ENCODE measurements around the gene NLRP11.

NLRP11 gene

GRCh38 chr19:55866521-55866920 lies 34.7 kb upstream of the NLRP11 start:
- TF ChIP-seq, protein P1, sequence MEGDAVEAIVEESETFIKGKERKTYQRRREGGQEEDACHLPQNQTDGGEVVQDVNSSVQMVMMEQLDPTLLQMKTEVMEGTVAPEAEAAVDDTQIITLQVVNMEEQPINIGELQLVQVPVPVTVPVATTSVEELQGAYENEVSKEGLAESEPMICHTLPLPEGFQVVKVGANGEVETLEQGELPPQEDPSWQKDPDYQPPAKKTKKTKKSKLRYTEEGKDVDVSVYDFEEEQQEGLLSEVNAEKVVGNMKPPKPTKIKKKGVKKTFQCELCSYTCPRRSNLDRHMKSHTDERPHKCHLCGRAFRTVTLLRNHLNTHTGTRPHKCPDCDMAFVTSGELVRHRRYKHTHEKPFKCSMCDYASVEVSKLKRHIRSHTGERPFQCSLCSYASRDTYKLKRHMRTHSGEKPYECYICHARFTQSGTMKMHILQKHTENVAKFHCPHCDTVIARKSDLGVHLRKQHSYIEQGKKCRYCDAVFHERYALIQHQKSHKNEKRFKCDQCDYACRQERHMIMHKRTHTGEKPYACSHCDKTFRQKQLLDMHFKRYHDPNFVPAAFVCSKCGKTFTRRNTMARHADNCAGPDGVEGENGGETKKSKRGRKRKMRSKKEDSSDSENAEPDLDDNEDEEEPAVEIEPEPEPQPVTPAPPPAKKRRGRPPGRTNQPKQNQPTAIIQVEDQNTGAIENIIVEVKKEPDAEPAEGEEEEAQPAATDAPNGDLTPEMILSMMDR (conservative IDR thresholded peaks at IDR 0.05; ENCODE audit: low read depth, low read length) = no peak
- Histone ChIP-seq H3K79me2 (ENCODE audit: insufficient read depth, low read depth) (no peaks in the 10 kb centered on the region), H4K20me1 (ENCODE audit: insufficient read depth) (no peaks in the 10 kb centered on the region), H2AFZ (ENCODE audit: low read depth) (no peak overlapping the region), H3K27me3 (ENCODE audit: insufficient read depth, low read depth) (no peaks in the 10 kb centered on the region), H3K4me2 (no peak overlapping the region), H3K4me3 (IDR thresholded peaks at IDR 0.05; ENCODE audit: insufficient read depth, low read depth, low read length) (no peak overlapping the region), H3K4me1 (ENCODE audit: low read depth, poor library complexity, severe bottlenecking) (no peaks in the 10 kb centered on the region), H3K9ac (no peak overlapping the region), H3K27ac (no peak overlapping the region), H3K36me3 (ENCODE audit: insufficient read depth) (no peaks in the 10 kb centered on the region)

- H3K27ac ChIP-seq = no peak overlapping the region
- H3K79me2 ChIP-seq (ENCODE audit: insufficient read depth, low read depth) = no peaks in the 10 kb centered on the region
- no peaks in the 10 kb centered on the region for H3K4me1 ChIP-seq (ENCODE audit: low read depth, poor library complexity, severe bottlenecking)
- no peaks in the 10 kb centered on the region for H3K36me3 ChIP-seq (ENCODE audit: insufficient read depth)
- no peaks in the 10 kb centered on the region for H4K20me1 ChIP-seq (ENCODE audit: insufficient read depth)
- H3K4me2 ChIP-seq = no peak overlapping the region
- H3K9ac ChIP-seq = no peak overlapping the region
- no peak overlapping the region for H3K4me3 ChIP-seq (IDR thresholded peaks at IDR 0.05; ENCODE audit: insufficient read depth, low read depth, low read length)
- H2AFZ ChIP-seq (ENCODE audit: low read depth) = no peak overlapping the region
- TF ChIP-seq, protein P1 (conservative IDR thresholded peaks at IDR 0.05; ENCODE audit: low read depth, low read length) = no peak
- no peaks in the 10 kb centered on the region for H3K27me3 ChIP-seq (ENCODE audit: insufficient read depth, low read depth)
Observed at GRCh38 chr19:55858969-55859368, 27.2 kb upstream of the NLRP11 start.

- TF ChIP-seq, protein P1 (conservative IDR thresholded peaks at IDR 0.05; ENCODE audit: low read depth, low read length) = no peak
- no peaks in the 10 kb centered on the region for H3K36me3 ChIP-seq (ENCODE audit: insufficient read depth)
- H3K9ac ChIP-seq = no peak overlapping the region
- no peaks in the 10 kb centered on the region for H3K27me3 ChIP-seq (ENCODE audit: insufficient read depth, low read depth)
- no peaks in the 10 kb centered on the region for H4K20me1 ChIP-seq (ENCODE audit: insufficient read depth)
- H3K4me2 ChIP-seq = no peak overlapping the region
- H3K4me3 ChIP-seq (IDR thresholded peaks at IDR 0.05; ENCODE audit: insufficient read depth, low read depth, low read length) = no peak overlapping the region
- H3K79me2 ChIP-seq (ENCODE audit: insufficient read depth, low read depth) = no peaks in the 10 kb centered on the region
- no peak overlapping the region for H2AFZ ChIP-seq (ENCODE audit: low read depth)
- H3K4me1 ChIP-seq (ENCODE audit: low read depth, poor library complexity, severe bottlenecking) = no peaks in the 10 kb centered on the region
- no peak overlapping the region for H3K27ac ChIP-seq
Observed at GRCh38 chr19:55858401-55858800, 26.6 kb upstream of the NLRP11 start.

GRCh38 chr19:55857974-55858373 lies 26.2 kb upstream of the NLRP11 start:
- H3K27ac ChIP-seq = no peak overlapping the region
- H3K36me3 ChIP-seq (ENCODE audit: insufficient read depth) = no peaks in the 10 kb centered on the region
- H3K4me1 ChIP-seq (ENCODE audit: low read depth, poor library complexity, severe bottlenecking) = no peaks in the 10 kb centered on the region
- no peak overlapping the region for H3K4me3 ChIP-seq (IDR thresholded peaks at IDR 0.05; ENCODE audit: insufficient read depth, low read depth, low read length)
- H4K20me1 ChIP-seq (ENCODE audit: insufficient read depth) = no peaks in the 10 kb centered on the region
- no peak overlapping the region for H3K4me2 ChIP-seq
- H3K9ac ChIP-seq = no peak overlapping the region
- no peaks in the 10 kb centered on the region for H3K79me2 ChIP-seq (ENCODE audit: insufficient read depth, low read depth)
- TF ChIP-seq, protein P1 (conservative IDR thresholded peaks at IDR 0.05; ENCODE audit: low read depth, low read length) = no peak
- no peak overlapping the region for H2AFZ ChIP-seq (ENCODE audit: low read depth)
- H3K27me3 ChIP-seq (ENCODE audit: insufficient read depth, low read depth) = no peaks in the 10 kb centered on the region

All from KMS-11 (cell line).